GM12801 (cell line): ENCODE results near the gene PRPF38A.

ENCODE experiments used
- TF ChIP-seq, protein P1 (sequence below): IDR thresholded peaks from one replicate; pipeline ENCODE4 v1.5.1; 2011; ENCODE audit warnings: control low read depth; ENCODE audit not compliant: insufficient read length; ENCODE audit errors: extremely low read depth

The PRPF38A gene

DNA sequence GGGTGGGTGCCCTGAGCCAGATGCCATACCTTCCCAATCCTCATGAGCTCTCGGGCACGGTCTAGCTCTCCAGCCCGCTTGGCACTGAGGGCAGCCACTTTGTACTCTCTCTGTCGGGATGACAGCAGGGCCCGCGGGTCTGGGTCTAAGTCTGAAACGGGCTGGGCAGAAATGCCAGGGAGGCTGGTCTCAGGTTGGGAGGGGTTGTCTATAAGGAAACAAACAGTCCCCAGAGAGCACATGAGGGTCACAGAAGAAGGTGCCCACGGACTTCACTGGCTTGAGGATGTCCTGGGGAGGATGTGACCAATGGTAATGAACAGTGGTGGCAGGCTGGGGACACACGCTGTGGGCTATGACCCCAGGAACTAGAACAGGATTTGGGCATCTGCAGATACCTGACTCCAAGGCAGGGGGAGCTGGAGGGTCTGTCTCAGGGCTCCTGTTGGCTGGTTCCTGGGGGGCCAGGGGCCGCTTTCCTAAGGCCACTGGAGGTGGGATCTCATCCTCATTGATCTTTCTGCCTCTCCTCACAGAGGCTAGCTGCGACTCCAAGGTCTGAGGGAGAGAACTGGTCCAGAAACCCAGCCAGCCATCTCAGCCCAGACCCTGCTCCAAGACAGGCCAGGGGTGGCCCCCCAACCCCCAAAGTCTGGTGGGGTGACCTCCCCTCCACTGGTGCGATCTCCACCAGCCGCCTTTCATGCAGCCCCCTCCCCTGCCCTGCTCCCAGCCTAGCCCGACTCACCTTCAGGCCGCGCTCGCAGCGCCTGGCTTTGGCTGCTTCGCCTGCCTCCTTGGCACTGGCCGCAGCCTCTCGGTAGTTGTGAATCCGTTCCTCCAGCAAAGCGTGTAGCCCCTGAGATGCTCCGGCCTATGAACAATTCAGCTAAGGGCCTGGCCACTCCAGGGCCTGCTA, 44.5 kb upstream of the PRPF38A start:
- TF ChIP-seq, protein P1, sequence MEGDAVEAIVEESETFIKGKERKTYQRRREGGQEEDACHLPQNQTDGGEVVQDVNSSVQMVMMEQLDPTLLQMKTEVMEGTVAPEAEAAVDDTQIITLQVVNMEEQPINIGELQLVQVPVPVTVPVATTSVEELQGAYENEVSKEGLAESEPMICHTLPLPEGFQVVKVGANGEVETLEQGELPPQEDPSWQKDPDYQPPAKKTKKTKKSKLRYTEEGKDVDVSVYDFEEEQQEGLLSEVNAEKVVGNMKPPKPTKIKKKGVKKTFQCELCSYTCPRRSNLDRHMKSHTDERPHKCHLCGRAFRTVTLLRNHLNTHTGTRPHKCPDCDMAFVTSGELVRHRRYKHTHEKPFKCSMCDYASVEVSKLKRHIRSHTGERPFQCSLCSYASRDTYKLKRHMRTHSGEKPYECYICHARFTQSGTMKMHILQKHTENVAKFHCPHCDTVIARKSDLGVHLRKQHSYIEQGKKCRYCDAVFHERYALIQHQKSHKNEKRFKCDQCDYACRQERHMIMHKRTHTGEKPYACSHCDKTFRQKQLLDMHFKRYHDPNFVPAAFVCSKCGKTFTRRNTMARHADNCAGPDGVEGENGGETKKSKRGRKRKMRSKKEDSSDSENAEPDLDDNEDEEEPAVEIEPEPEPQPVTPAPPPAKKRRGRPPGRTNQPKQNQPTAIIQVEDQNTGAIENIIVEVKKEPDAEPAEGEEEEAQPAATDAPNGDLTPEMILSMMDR, result no peak

- TF ChIP-seq, protein P1, result no peak
Observed at GRCh38 chr1:52360595-52360968, 43.8 kb upstream of the PRPF38A start.

- TF ChIP-seq, protein P1, result no peak
Observed at GRCh38 chr1:52364235-52364839, 40.1 kb upstream of the PRPF38A start.

- TF ChIP-seq, protein P1, result no peak
Observed at GRCh38 chr1:52365071-52365745, 39.2 kb upstream of the PRPF38A start.

DNA sequence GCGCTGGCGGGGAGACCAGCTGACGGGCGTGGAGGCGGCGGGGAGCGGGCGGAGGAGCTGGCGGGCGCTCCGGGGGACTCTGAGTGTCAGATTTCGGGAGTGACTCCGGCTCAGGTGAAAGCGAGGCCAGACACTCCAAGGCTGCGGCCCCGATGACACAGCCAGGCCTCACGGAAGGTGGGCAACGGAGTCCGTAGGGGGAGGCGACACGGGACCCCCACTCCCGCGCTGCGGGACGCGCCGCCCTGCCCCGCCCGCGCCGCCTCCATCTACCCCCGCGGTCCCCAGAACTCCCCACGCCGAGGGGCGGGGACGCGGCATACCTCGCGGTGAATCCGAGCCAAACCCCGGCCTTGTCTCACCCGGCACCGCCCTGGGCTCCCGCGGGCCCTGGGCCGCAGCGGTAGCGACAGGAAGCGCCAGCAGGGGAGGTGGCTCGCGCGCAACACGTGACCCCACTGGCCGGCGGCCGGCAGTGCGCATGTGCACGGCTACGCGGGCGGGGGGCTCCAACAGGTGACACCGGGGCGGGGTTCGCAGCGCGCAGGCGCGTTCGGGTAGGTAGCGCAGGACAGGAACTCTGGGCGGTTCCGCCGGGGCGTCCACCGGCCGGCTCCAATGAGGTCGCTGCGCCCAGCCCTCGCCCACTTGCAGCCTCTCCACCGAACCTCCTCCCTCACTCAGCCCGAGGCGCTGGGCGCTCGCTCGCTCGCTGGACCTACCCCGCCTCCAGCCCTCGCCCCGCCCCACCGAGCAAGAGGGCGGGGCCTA, 38.5 kb upstream of the PRPF38A start, which contains the start of gene CC2D1B:
TSS of gene CC2D1B (minus strand) at position 460 of the 771 bp plus-strand sequence. CDS start 1,585 bp downstream, outside the sequence.
- TF ChIP-seq, protein P1, result no peak

DNA sequence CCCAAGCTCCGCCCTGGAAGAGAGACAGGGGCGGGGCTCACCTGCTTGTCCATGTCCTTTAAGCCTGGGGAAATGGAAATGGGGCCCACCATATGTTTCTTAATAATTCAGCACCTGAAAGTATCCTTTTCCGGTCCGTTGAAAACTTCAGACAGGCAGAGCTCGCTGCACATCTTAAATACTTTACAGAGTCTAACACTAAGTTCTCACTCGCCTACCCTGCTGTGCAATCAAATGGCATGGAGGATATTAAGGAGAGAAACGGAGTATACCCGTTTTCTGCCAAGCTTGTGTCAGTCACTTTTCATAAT, 37.9 kb upstream of the PRPF38A start:
- TF ChIP-seq, protein P1, result no peak
